HG03108 (cell line): ENCODE results near the gene LONRF3.

Source experiments
- ATAC-seq: cut with Tn5 transposase; IDR thresholded peaks from one replicate; pipeline ENCODE4 v1.9.1; 2021; ENCODE audit warnings: moderate library complexity; ENCODE audit not compliant: unreplicated experiment

The LONRF3 gene

GRCh38 chrX:119030990-119031389 is 56.6 kb downstream of the LONRF3 start:
- no peak for ATAC-seq

GRCh38 chrX:119036107-119037029 is 62.0 kb downstream of the LONRF3 start:
- ATAC-seq = no peak

- no peak for ATAC-seq
These were observed 66.0 kb downstream of the LONRF3 start for GRCh38 chrX:119040432-119040831.

- ATAC-seq = no peak
These were observed 66.8 kb downstream of the LONRF3 start for GRCh38 chrX:119041175-119041574.

- ATAC-seq = no peak
These were observed 67.6 kb downstream of the LONRF3 start for GRCh38 chrX:119042040-119042439.

GRCh38 chrX:119042996-119043395 is 68.6 kb downstream of the LONRF3 start:
- no peak for ATAC-seq

GRCh38 chrX:119045884-119046283 is 71.5 kb downstream of the LONRF3 start:
- ATAC-seq = no peak

GRCh38 chrX:119055687-119056086 is 81.3 kb downstream of the LONRF3 start:
- ATAC-seq = no peak

- ATAC-seq = no peak
These were observed 88.4 kb downstream of the LONRF3 start for GRCh38 chrX:119062750-119063374.

- ATAC-seq = no peak
These were observed 89.0 kb downstream of the LONRF3 start for GRCh38 chrX:119063428-119063827.

- no peak for ATAC-seq
These were observed 92.8 kb downstream of the LONRF3 start for GRCh38 chrX:119067023-119067739.
